ENCODE measurements around the gene MAPK8IP2. TPM values are rescaled to one million over a fixed set of nuclear protein-coding genes. Genes with fewer than 3 reads are reported as not detected.

MAPK8IP2 gene
- total and polyA plus RNA-seq, 2 of the 4 experiments (the other 2 are of a cell fraction): under 0.01 to 0.14 TPM

Other genes starting within 250 kb of the MAPK8IP2 start
- 21.5 and 22.8 TPM in 2 replicates for gene SBF1, start 125.8 kb upstream of the MAPK8IP2 start, total RNA-seq (2012; rRNA removed)
- 33.2 and 41.0 TPM in 2 replicates for gene SBF1, start 125.8 kb upstream of the MAPK8IP2 start, polyA plus RNA-seq (2012; rRNA removed)
- 0.18 and 0.28 TPM in 2 replicates for gene ADM2, start 119.2 kb upstream of the MAPK8IP2 start, total RNA-seq (2012; rRNA removed)
- gene ADM2, start 119.2 kb upstream of the MAPK8IP2 start, polyA plus RNA-seq (2012; rRNA removed): 1.9 and 2.3 TPM in 2 replicates
- not detected in 2 replicates for gene MIOX, start 113.9 kb upstream of the MAPK8IP2 start, total RNA-seq (2012; rRNA removed)
- gene MIOX, start 113.9 kb upstream of the MAPK8IP2 start, polyA plus RNA-seq (2012; rRNA removed): not detected in 2 replicates
- 15.6 and 16.8 TPM in 2 replicates for gene LMF2, start 93.1 kb upstream of the MAPK8IP2 start, total RNA-seq (2012; rRNA removed)
- 82.6 and 103 TPM in 2 replicates for gene LMF2, start 93.1 kb upstream of the MAPK8IP2 start, polyA plus RNA-seq (2012; rRNA removed)
- 36.4 and 38.5 TPM in 2 replicates for gene NCAPH2, start 92.6 kb upstream of the MAPK8IP2 start, total RNA-seq (2012; rRNA removed)
- gene NCAPH2, start 92.6 kb upstream of the MAPK8IP2 start, polyA plus RNA-seq (2012; rRNA removed): 30.2 and 30.8 TPM in 2 replicates
- gene SCO2, start 75.2 kb upstream of the MAPK8IP2 start, total RNA-seq (2012; rRNA removed): 1.3 and 1.7 TPM in 2 replicates
- gene SCO2, start 75.2 kb upstream of the MAPK8IP2 start, polyA plus RNA-seq (2012; rRNA removed): 1.8 and 1.9 TPM in 2 replicates
- gene TYMP, start 70.8 kb upstream of the MAPK8IP2 start, total RNA-seq (2012; rRNA removed): 0.18 and 0.28 TPM in 2 replicates
- 0.74 and 1.5 TPM in 2 replicates for gene TYMP, start 70.8 kb upstream of the MAPK8IP2 start, polyA plus RNA-seq (2012; rRNA removed)
- gene KLHDC7B, start 54.9 kb upstream of the MAPK8IP2 start, total RNA-seq (2012; rRNA removed): not detected in 2 replicates
- 0.03 and 0.05 TPM in 2 replicates for gene KLHDC7B, start 54.9 kb upstream of the MAPK8IP2 start, polyA plus RNA-seq (2012; rRNA removed)
- not detected in 2 replicates for gene SYCE3, start 37.9 kb upstream of the MAPK8IP2 start, total RNA-seq (2012; rRNA removed)
- gene SYCE3, start 37.9 kb upstream of the MAPK8IP2 start, polyA plus RNA-seq (2012; rRNA removed): not detected in 2 replicates
- gene CPT1B, start 22.4 kb upstream of the MAPK8IP2 start, total RNA-seq (2012; rRNA removed): 0.36 and 0.56 TPM in 2 replicates
- 1.8 and 2.1 TPM in 2 replicates for gene CPT1B, start 22.4 kb upstream of the MAPK8IP2 start, polyA plus RNA-seq (2012; rRNA removed)
- 7.2 and 8.1 TPM in 2 replicates for gene CHKB, start 17.9 kb upstream of the MAPK8IP2 start, total RNA-seq (2012; rRNA removed)
- gene CHKB, start 17.9 kb upstream of the MAPK8IP2 start, polyA plus RNA-seq (2012; rRNA removed): 35.3 and 36.9 TPM in 2 replicates
- gene ARSA, start 27.4 kb downstream of the MAPK8IP2 start, total RNA-seq (2012; rRNA removed): 3.1 and 3.4 TPM in 2 replicates
- 24.2 and 30.0 TPM in 2 replicates for gene ARSA, start 27.4 kb downstream of the MAPK8IP2 start, polyA plus RNA-seq (2012; rRNA removed)
- 0.18 and 0.28 TPM in 2 replicates for gene SHANK3, start 72.0 kb downstream of the MAPK8IP2 start, total RNA-seq (2012; rRNA removed)
- 1.5 and 2.2 TPM in 2 replicates for gene SHANK3, start 72.0 kb downstream of the MAPK8IP2 start, polyA plus RNA-seq (2012; rRNA removed)
- gene ACR, start 137.4 kb downstream of the MAPK8IP2 start, total RNA-seq (2012; rRNA removed): not detected in 2 replicates
- gene ACR, start 137.4 kb downstream of the MAPK8IP2 start, polyA plus RNA-seq (2012; rRNA removed): not detected in 2 replicates
- gene RABL2B, start 182.8 kb downstream of the MAPK8IP2 start, total RNA-seq (2012; rRNA removed): 8.4 and 8.6 TPM in 2 replicates
- gene RABL2B, start 182.8 kb downstream of the MAPK8IP2 start, polyA plus RNA-seq (2012; rRNA removed): 23.1 and 23.3 TPM in 2 replicates